Natural killer cell treated with Interleukin-12 subunit alpha and Interleukin-12 subunit beta and Interleukin-15 and Interleukin-18, amount 100 ng/mL, for 72 hours (primary cell): Measurements from ENCODE around the gene KLHDC8A. TPM values are rescaled to one million over a fixed set of nuclear protein-coding genes. Genes with fewer than 3 reads are reported as not detected.
A peak's percentile ranks its signal among the peaks of the same experiment; 100 is the strongest.
"Not testable (repeated sequence)": the region's sequence is repeated elsewhere in the genome, so short reads cannot be mapped to it uniquely, and the experiment has no call there.

ENCODE experiments used
- ATAC-seq, 2 donors: fragments of 150-1000 bp; cut with Tn5 transposase in 1 of 2; sonication (Bioruptor Pico), chemical (Tn5 transposase) in 1 of 2; 2 replicates each; pipeline ENCODE4 v1.10.0; 2021
- DNase-seq: peaks from one replicate; pipeline ENCODE4 v3.0.0; 2022; ENCODE audit warnings: low spot score
- H3K27ac Mint-ChIP-seq, 2 donors: 1 replicate in 1 of 2; 2 replicates in 1 of 2; pipeline ENCODE4 v1.8.0; 2022; ENCODE audit warnings: mixed read lengths in 2 of 2, mild to moderate bottlenecking in 1 of 2, moderate library complexity in 1 of 2
- H3K27me3 Mint-ChIP-seq, 2 donors: 1 replicate in 1 of 2; 2 replicates in 1 of 2; pipeline ENCODE4 v1.8.0; 2022; ENCODE audit warnings: mixed read lengths in 2 of 2
- H3K36me3 Mint-ChIP-seq: one replicate; pipeline ENCODE4 v1.8.0; 2022; ENCODE audit warnings: mixed read lengths
- H3K4me1 Mint-ChIP-seq, 2 donors: 1 replicate in 1 of 2; 2 replicates in 1 of 2; pipeline ENCODE4 v1.8.0; 2022; ENCODE audit warnings: low read depth in 2 of 2, mixed read lengths in 2 of 2, mild to moderate bottlenecking in 1 of 2
- H3K4me3 Mint-ChIP-seq: one replicate; pipeline ENCODE4 v1.8.0; 2022; ENCODE audit warnings: mixed read lengths
- H3K9me3 Mint-ChIP-seq: 2 replicates; pipeline ENCODE4 v1.8.0; 2022; ENCODE audit warnings: mixed read lengths
- total RNA-seq, 2 donors: library from RNA; stranded (reverse); gene quantifications; one replicate each; pipeline ENCODE4 v1.2.3, GENCODE V29; 2022

Gene KLHDC8A
- total RNA-seq, 2 donors from 2014 or later: not detected

- Mint-ChIP-seq H3K27me3 (peaks cover 35 to 50% of the 10 kb centered on the region in 2 donors), H3K36me3 (no peaks in the 10 kb centered on the region), H3K4me3 (no peak overlapping the region), H3K9me3 (no peaks in the 10 kb centered on the region), H3K27ac (no peak overlapping the region), H3K4me1 (peaks cover 0 to 4% of the 10 kb centered on the region in 2 donors)
- DNase-seq: no peak
- ATAC-seq: no peak
Observed at GRCh38 chr1:205377355-205377754, 20.6 kb upstream of the KLHDC8A start.

- peaks cover 0 to 4% of the 10 kb centered on the region in 2 donors for H3K4me1 Mint-ChIP-seq
- no peaks in the 10 kb centered on the region for H3K36me3 Mint-ChIP-seq
- DNase-seq (no peak), ATAC-seq (no peak)
- no peak overlapping the region for H3K4me3 Mint-ChIP-seq
- peaks cover 38 to 50% of the 10 kb centered on the region in 2 donors for H3K27me3 Mint-ChIP-seq
- H3K9me3 Mint-ChIP-seq: no peaks in the 10 kb centered on the region
- no peak overlapping the region for H3K27ac Mint-ChIP-seq
Observed at GRCh38 chr1:205376739-205377138, 20.0 kb upstream of the KLHDC8A start.

- ATAC-seq: no peak
- no peak for DNase-seq
- Mint-ChIP-seq H3K27me3 (peaks cover 39 to 50% of the 10 kb centered on the region in 2 donors), H3K36me3 (no peaks in the 10 kb centered on the region), H3K27ac (no peak overlapping the region), H3K9me3 (no peaks in the 10 kb centered on the region), H3K4me1 (peaks cover 0 to 4% of the 10 kb centered on the region in 2 donors), H3K4me3 (no peak overlapping the region)
Observed at GRCh38 chr1:205375835-205376545, 19.3 kb upstream of the KLHDC8A start.

- peaks cover 0 to 4% of the 10 kb centered on the region in 2 donors for H3K4me1 Mint-ChIP-seq
- H3K36me3 Mint-ChIP-seq: no peaks in the 10 kb centered on the region
- H3K9me3 Mint-ChIP-seq: no peaks in the 10 kb centered on the region
- peaks cover 39 to 50% of the 10 kb centered on the region in 2 donors for H3K27me3 Mint-ChIP-seq
- H3K4me3 Mint-ChIP-seq: no peak overlapping the region
- H3K27ac Mint-ChIP-seq: no peak overlapping the region
- DNase-seq (no peak), ATAC-seq (no peak)
Observed at GRCh38 chr1:205374210-205375078, 17.7 kb upstream of the KLHDC8A start.

- H3K27me3 Mint-ChIP-seq: peaks cover 35 to 45% of the 10 kb centered on the region in 2 donors
- ATAC-seq: no peak
- H3K4me1 Mint-ChIP-seq: peaks cover 0 to 4% of the 10 kb centered on the region in 2 donors
Observed at GRCh38 chr1:205373798-205374175, 17.1 kb upstream of the KLHDC8A start.

GRCh38 chr1:205373022-205373797 lies 16.5 kb upstream of the KLHDC8A start:
- Mint-ChIP-seq H3K36me3 (no peaks in the 10 kb centered on the region), H3K4me1 (peaks cover 0 to 4% of the 10 kb centered on the region in 2 donors), H3K4me3 (no peak overlapping the region), H3K27ac (no peak overlapping the region), H3K27me3 (peaks cover 35 to 45% of the 10 kb centered on the region in 2 donors), H3K9me3 (no peaks in the 10 kb centered on the region)
- no peak for DNase-seq
- ATAC-seq: no peak

More at GRCh38 chr1:205373798-205374175, 17.1 kb upstream of the KLHDC8A start:
- DNase-seq: no peak
- no peaks in the 10 kb centered on the region for H3K9me3 Mint-ChIP-seq
- H3K4me3 Mint-ChIP-seq: no peak overlapping the region
- no peak overlapping the region for H3K27ac Mint-ChIP-seq
- no peaks in the 10 kb centered on the region for H3K36me3 Mint-ChIP-seq

- H3K4me3 Mint-ChIP-seq: no peak overlapping the region
- H3K27ac Mint-ChIP-seq: no peak overlapping the region
- peaks cover 35 to 39% of the 10 kb centered on the region in 2 donors for H3K27me3 Mint-ChIP-seq
- no peak for ATAC-seq
- no peak for DNase-seq
- no peaks in the 10 kb centered on the region for H3K36me3 Mint-ChIP-seq
- H3K9me3 Mint-ChIP-seq: no peaks in the 10 kb centered on the region
- peaks cover 0 to 4% of the 10 kb centered on the region in 2 donors for H3K4me1 Mint-ChIP-seq
Observed at GRCh38 chr1:205371871-205372660, 15.3 kb upstream of the KLHDC8A start.

- no peak for DNase-seq
- Mint-ChIP-seq H3K36me3 (no peaks in the 10 kb centered on the region), H3K9me3 (no peaks in the 10 kb centered on the region), H3K4me3 (no peak overlapping the region), H3K27ac (no peak overlapping the region), H3K4me1 (peaks cover 0 to 4% of the 10 kb centered on the region in 2 donors), H3K27me3 (peaks cover 26% of the 10 kb centered on the region in 2 donors)
- ATAC-seq: no peak
Observed at GRCh38 chr1:205370780-205371179, 14.1 kb upstream of the KLHDC8A start.

GRCh38 chr1:205369701-205370123 lies 13.0 kb upstream of the KLHDC8A start:
- Mint-ChIP-seq H3K4me1 (peaks cover 0 to 4% of the 10 kb centered on the region in 2 donors), H3K9me3 (no peaks in the 10 kb centered on the region), H3K4me3 (no peak overlapping the region), H3K27ac (no peak overlapping the region), H3K36me3 (no peaks in the 10 kb centered on the region), H3K27me3 (peaks cover 23 to 24% of the 10 kb centered on the region in 2 donors)
- no peak for DNase-seq
- ATAC-seq: no peak

- no peak overlapping the region for H3K4me3 Mint-ChIP-seq
- no peaks in the 10 kb centered on the region for H3K36me3 Mint-ChIP-seq
- no peaks in the 10 kb centered on the region for H3K4me1 Mint-ChIP-seq
- no peaks in the 10 kb centered on the region for H3K9me3 Mint-ChIP-seq
- ATAC-seq (no peak), DNase-seq (no peak)
- H3K27me3 Mint-ChIP-seq: peaks cover 11 to 13% of the 10 kb centered on the region in 2 donors
- H3K27ac Mint-ChIP-seq: no peak overlapping the region
Observed at GRCh38 chr1:205368478-205368877, 11.8 kb upstream of the KLHDC8A start.

GRCh38 chr1:205365945-205366463 lies 9.3 kb upstream of the KLHDC8A start:
- H3K27ac Mint-ChIP-seq: no peak overlapping the region
- no peak overlapping the region for H3K4me3 Mint-ChIP-seq
- no peak for ATAC-seq
- DNase-seq: no peak
- no peaks in the 10 kb centered on the region for H3K36me3 Mint-ChIP-seq
- H3K4me1 Mint-ChIP-seq: no peaks in the 10 kb centered on the region
- H3K27me3 Mint-ChIP-seq: peaks cover 2 to 8% of the 10 kb centered on the region in 2 donors
- H3K9me3 Mint-ChIP-seq: no peaks in the 10 kb centered on the region

GRCh38 chr1:205365086-205365485 lies 8.4 kb upstream of the KLHDC8A start:
- ATAC-seq, DNase-seq, H3K36me3 Mint-ChIP-seq, H3K27ac Mint-ChIP-seq, H3K4me3 Mint-ChIP-seq, H3K4me1 Mint-ChIP-seq, H3K9me3 Mint-ChIP-seq: not testable (repeated sequence)
- peaks cover 6 to 13% of the 10 kb centered on the region in 2 donors for H3K27me3 Mint-ChIP-seq

- no peak for ATAC-seq
- peak; percentile 44 for DNase-seq
- H3K4me1 Mint-ChIP-seq: no peaks in the 10 kb centered on the region
- H3K27ac Mint-ChIP-seq: no peak overlapping the region
- peaks cover 25 to 28% of the 10 kb centered on the region in 2 donors for H3K27me3 Mint-ChIP-seq
- no peaks in the 10 kb centered on the region for H3K36me3 Mint-ChIP-seq
- H3K9me3 Mint-ChIP-seq: no peaks in the 10 kb centered on the region
- no peak overlapping the region for H3K4me3 Mint-ChIP-seq
Observed at GRCh38 chr1:205360891-205361290, 4.2 kb upstream of the KLHDC8A start.
